Glomerular visceral epithelial cell (primary cell): Measurements from ENCODE around the gene MIP.
"Not testable (repeated sequence)": the region's sequence is repeated elsewhere in the genome, so short reads cannot be mapped to it uniquely, and the experiment has no call there.

Source experiments
- DNase-seq: peaks from one replicate; pipeline ENCODE4 v3.0.0-alpha.2; 2016; ENCODE audit errors: extremely low spot score

Gene MIP

GRCh38 chr12:56454557-56454956, at the start of gene MIP:
MIP (minus strand) TSS chr12:56454657; CDS start chr12:56454613, 44 bp downstream.
- no peak for DNase-seq

GRCh38 chr12:56499879-56500278, 45.4 kb upstream of the MIP start:
- not testable (repeated sequence) for DNase-seq

- DNase-seq, result not testable (repeated sequence)
Observed at GRCh38 chr12:56499452-56499851, 45.0 kb upstream of the MIP start.

GRCh38 chr12:56498126-56498902, 43.9 kb upstream of the MIP start:
- not testable (repeated sequence) for DNase-seq

- not testable (repeated sequence) for DNase-seq
Observed at GRCh38 chr12:56496704-56497103, 42.2 kb upstream of the MIP start.

- DNase-seq, result not testable (repeated sequence)
Observed at GRCh38 chr12:56494481-56494880, 40.0 kb upstream of the MIP start.

- not testable (repeated sequence) for DNase-seq
Observed at GRCh38 chr12:56494106-56494415, 39.6 kb upstream of the MIP start.

- DNase-seq, result not testable (repeated sequence)
Observed at GRCh38 chr12:56493409-56494105, 39.1 kb upstream of the MIP start.

GRCh38 chr12:56490360-56490759, 35.9 kb upstream of the MIP start:
- DNase-seq, result no peak

- DNase-seq, result peak; percentile 80
Observed at GRCh38 chr12:56488041-56488955, 33.8 kb upstream of the MIP start, which contains the start of gene GLS2. GLS2 (minus strand) TSS chr12:56488161; CDS start chr12:56488118, 43 bp downstream.

GRCh38 chr12:56487448-56488040, 33.1 kb upstream of the MIP start:
- DNase-seq, result peak; percentile 17

GRCh38 chr12:56486694-56487093, 32.2 kb upstream of the MIP start:
- no peak for DNase-seq

GRCh38 chr12:56484566-56484965, 30.1 kb upstream of the MIP start:
- no peak for DNase-seq

GRCh38 chr12:56479625-56480024, 25.2 kb upstream of the MIP start:
- DNase-seq, result no peak

- DNase-seq, result no peak
Observed at GRCh38 chr12:56477521-56478225, 23.2 kb upstream of the MIP start.

GRCh38 chr12:56476972-56477432, 22.5 kb upstream of the MIP start:
- no peak for DNase-seq

GRCh38 chr12:56476143-56476542, 21.7 kb upstream of the MIP start:
- no peak for DNase-seq

- DNase-seq, result no peak
Observed at GRCh38 chr12:56474389-56474788, 19.9 kb upstream of the MIP start.

- no peak for DNase-seq
Observed at GRCh38 chr12:56469007-56469930, 14.8 kb upstream of the MIP start.
